HCT116 (cell line): Measurements from ENCODE around the gene PTPRO. TPM values are rescaled to one million over a fixed set of nuclear protein-coding genes. Genes with fewer than 3 reads are reported as not detected.

Experiments
- ATAC-seq: fragments of 200-7000 bp; cut with Tn5 transposase; 2 replicates; pipeline ENCODE4 v1.9.1; 2020; ENCODE audit warnings: mild to moderate bottlenecking, moderate library complexity
- BruUV-seq: library from RNA; stranded (reverse); fragments of 400-500 nt; replicated peaks from 2 replicates; lab custom pipeline; 2021; lab: Mats Ljungman, UMichigan
- CTCF ChIA-PET: fragments of 300-600 bp; sonication (Branson Sonifier 250); formaldehyde crosslinking; loops from one replicate; lab custom pipeline; 2021; ENCODE audit warnings: antibody characterized with exemption; lab: Charles Lee
- POLR2A ChIA-PET: fragments of 300-600, 350-600 bp; sonication (Branson Sonifier 250); formaldehyde crosslinking; loops from one replicate; lab custom pipeline; 2021; ENCODE audit warnings: antibody characterized with exemption; lab: Charles Lee
- RAD21 ChIA-PET, 2 experiments: fragments of 300-600 bp; sonication (Branson Sonifier 250); formaldehyde crosslinking; loops; one replicate each; lab custom pipeline; 2023; ENCODE audit warnings: low total read pairs in 2 of 2; ENCODE audit not compliant: uncharacterized antibody in 2 of 2, unreplicated experiment in 2 of 2, low non-redundant PET in 1 of 2; lab: Charles Lee
- DNase-seq: peaks from one replicate; pipeline ENCODE4 v3.0.0-alpha.2; 2010; ENCODE audit warnings: low read depth, low spot score
- H2AFZ ChIP-seq: fragments of 200-600 bp; shearing (Covaris generic), sonication (generic); 2 replicates; pipeline ENCODE4 v1.6.1; 2017; ENCODE audit warnings: low read depth, mixed run types, mixed read lengths, antibody characterized with exemption, low read length; ENCODE audit not compliant: poor library complexity, severe bottlenecking
- H3K27ac ChIP-seq: 2 replicates; pipeline ENCODE4 v1.5.1; 2012; ENCODE audit warnings: low read depth, low read length
- H3K27me3 ChIP-seq: fragments of 200-600 bp; sonication (generic); 2 replicates; pipeline ENCODE4 v1.6.1; 2016; ENCODE audit warnings: mixed run types, low read length, mixed read lengths; ENCODE audit not compliant: insufficient read depth
- H3K36me3 ChIP-seq, 2 experiments: fragments of 200-500 bp in 1 of 2; fragments of 200-600 bp in 1 of 2; sonication (Bioruptor generic) in 1 of 2; sonication (generic) in 1 of 2; 2 replicates each; pipeline versions ENCODE4 v1.5.1 to v1.6.1; 2014 to 2016; ENCODE audit warnings: low read length in 2 of 2, inconsistent platforms in 1 of 2, mixed read lengths in 1 of 2, mixed run types in 1 of 2; ENCODE audit not compliant: insufficient read depth in 2 of 2, control insufficient read depth in 1 of 2
- H3K4me1 ChIP-seq, 2 experiments: fragments of 200-600 bp in 1 of 2; sonication (generic) in 1 of 2; 2 replicates each; pipeline versions ENCODE4 v1.5.1 to v1.6.1; 2012 to 2017; ENCODE audit warnings: low read length in 2 of 2, inconsistent platforms in 1 of 2, mild to moderate bottlenecking in 1 of 2, mixed read lengths in 1 of 2, mixed run types in 1 of 2, moderate library complexity in 1 of 2; ENCODE audit not compliant: insufficient read depth in 2 of 2, control insufficient read depth in 1 of 2
- H3K4me2 ChIP-seq: fragments of 200-600 bp; sonication (generic); 2 replicates; pipeline ENCODE4 v1.6.1; 2017; ENCODE audit warnings: mixed run types, low read length, mixed read lengths
- H3K4me3 ChIP-seq, 2 experiments: fragments of 200-600 bp in 1 of 2; sonication (generic) in 1 of 2; replicated peaks in 1 of 2; 2 replicates each; pipeline ENCODE4 v1.5.1; 2011 to 2016; ENCODE audit warnings: low read length in 2 of 2, control low read depth in 1 of 2, low read depth in 1 of 2, mild to moderate bottlenecking in 1 of 2, mixed read lengths in 1 of 2, mixed run types in 1 of 2
- H3K79me2 ChIP-seq: fragments of 200-600 bp; sonication (generic); 2 replicates; pipeline ENCODE4 v1.6.1; 2017; ENCODE audit warnings: mild to moderate bottlenecking, mixed run types, low read length, moderate library complexity, mixed read lengths; ENCODE audit not compliant: insufficient read depth
- H3K9ac ChIP-seq: fragments of 200-600 bp; sonication (generic); 2 replicates; pipeline ENCODE4 v1.6.1; 2016; ENCODE audit warnings: low read length, mixed read lengths
- H3K9me2 ChIP-seq: fragments of 200-600 bp; sonication (generic), shearing (Covaris generic); 2 replicates; pipeline ENCODE4 v1.6.1; 2017; ENCODE audit warnings: mixed run types, mild to moderate bottlenecking, moderate library complexity; ENCODE audit not compliant: insufficient read depth
- H3K9me3 ChIP-seq, 2 experiments: fragments of 200-500 bp in 1 of 2; fragments of 200-600 bp in 1 of 2; sonication (Bioruptor generic) in 1 of 2; sonication (generic) in 1 of 2; 2 replicates each; pipeline ENCODE4 v1.6.1; 2014 to 2017; ENCODE audit warnings: low read length in 2 of 2, mixed read lengths in 2 of 2, inconsistent platforms in 1 of 2, low read depth in 1 of 2, mild to moderate bottlenecking in 1 of 2, mixed run types in 1 of 2, moderate library complexity in 1 of 2; ENCODE audit not compliant: control insufficient read depth in 1 of 2, insufficient read depth in 1 of 2
- H4K20me1 ChIP-seq: fragments of 200-600 bp; sonication (generic), shearing (Covaris generic); 2 replicates; pipeline ENCODE4 v1.6.1; 2017; ENCODE audit warnings: mixed run types, mild to moderate bottlenecking, moderate library complexity; ENCODE audit not compliant: insufficient read depth
- CEBPB ChIP-seq: IDR thresholded peaks from 2 replicates; pipeline ENCODE4 v1.6.1; 2012; ENCODE audit warnings: low read depth
- EZH2 ChIP-seq: fragments of 200-600 bp; sonication (generic); IDR thresholded peaks from 2 replicates; pipeline ENCODE4 v1.6.1; 2017; ENCODE audit warnings: antibody characterized with exemption, mixed run types
- EZH2phosphoT487 ChIP-seq: fragments of 200-600 bp; IDR thresholded peaks from 2 replicates; pipeline ENCODE4 v1.6.1; 2018; ENCODE audit warnings: antibody characterized with exemption, borderline replicate concordance
- POLR2AphosphoS5 ChIP-seq: IDR thresholded peaks from 2 replicates; pipeline ENCODE4 v1.6.1; 2011; ENCODE audit warnings: mild to moderate bottlenecking, low read depth, low read length, moderate library complexity
- SIN3A ChIP-seq: IDR thresholded peaks from 2 replicates; pipeline ENCODE4 v1.6.1; 2012; ENCODE audit warnings: low read depth
- SP1 ChIP-seq: IDR thresholded peaks from 2 replicates; pipeline ENCODE4 v1.6.1; 2012; ENCODE audit warnings: low read depth
- YY1 ChIP-seq: IDR thresholded peaks from 2 replicates; pipeline ENCODE4 v1.6.1; 2011; ENCODE audit warnings: low read length, low read depth, moderate library complexity, mild to moderate bottlenecking; ENCODE audit not compliant: insufficient replicate concordance; ENCODE audit errors: extremely low read depth
- ZFX ChIP-seq: fragments of 450-650 bp; IDR thresholded peaks from 2 replicates; pipeline ENCODE4 v1.6.1; 2017
- ZNF274 ChIP-seq: fragments of 200-500 bp; sonication (Bioruptor generic); IDR thresholded peaks from 2 replicates; pipeline ENCODE4 v1.6.1; 2014; ENCODE audit warnings: mild to moderate bottlenecking, low read depth, low read length, inconsistent platforms
- intact Hi-C: fragments of 100-400 bp; cut with micrococcal nuclease; formaldehyde crosslinking; loops from 2 replicates; pipeline ENCODE4 v1.10.0; 2022
- total RNA-seq: library from RNA; stranded (reverse); gene quantifications from one replicate; pipeline ENCODE4 v1.2.1, GENCODE V29; 2021; ENCODE audit not compliant: unreplicated experiment
- TF ChIP-seq, protein P1 (sequence below): IDR thresholded peaks from 2 replicates; pipeline ENCODE4 v1.6.1; 2011; ENCODE audit warnings: mild to moderate bottlenecking, low read length, moderate library complexity; ENCODE audit not compliant: insufficient replicate concordance; ENCODE audit errors: extremely low read depth
- TF ChIP-seq, protein P2 (sequence below): IDR thresholded peaks from 2 replicates; pipeline ENCODE4 v1.6.1; 2012

PTPRO gene
- total RNA-seq, 1 experiment from 2014 or later = not detected

DNA sequence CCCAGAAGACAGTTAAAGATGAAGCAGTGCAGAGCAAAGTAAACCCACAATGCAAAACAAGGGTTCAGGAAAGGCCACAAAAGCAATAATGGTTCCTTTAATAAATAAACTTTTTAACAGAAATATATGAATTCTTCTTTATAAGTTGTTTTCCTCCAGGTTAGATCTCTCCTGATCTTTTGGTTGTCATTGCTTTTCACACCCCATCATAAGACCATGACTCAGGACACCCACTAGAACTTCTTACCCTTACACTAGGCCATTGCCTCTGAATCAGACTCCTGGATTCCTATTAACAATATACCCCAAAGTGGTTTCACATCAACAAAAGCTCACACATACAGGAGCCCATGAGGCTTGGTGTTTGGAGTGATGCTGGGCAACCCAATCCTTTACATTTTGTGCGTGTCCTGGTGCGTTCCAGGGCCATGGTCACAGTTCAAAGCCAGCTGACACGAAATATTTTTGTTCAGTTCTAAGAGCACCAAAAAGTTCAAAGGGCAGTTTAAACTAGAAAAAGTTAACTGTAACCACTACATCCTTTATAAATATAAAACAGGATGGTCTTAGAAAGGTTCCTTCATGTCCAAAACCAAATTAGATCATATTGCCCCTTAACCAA, 279.9 kb downstream of the PTPRO start:
- intact Hi-C loops = no loop called here
- ATAC-seq = no peak
- Histone ChIP-seq H3K79me2 (no peaks in the 10 kb centered on the region), H3K27ac (no peak overlapping the region), H3K9ac (no peak overlapping the region), H3K4me3 (no peak overlapping the region), H3K9me3 (no peaks in the 10 kb centered on the region), H3K4me2 (no peak overlapping the region), H3K4me1 (peaks cover 3 to 14% of the 10 kb centered on the region in 2 experiments; a peak in 3 of 4 replicates), H3K9me2 (no peaks in the 10 kb centered on the region), H4K20me1 (no peaks in the 10 kb centered on the region), H3K36me3 (no peaks in the 10 kb centered on the region), H2AFZ (no peak overlapping the region), H3K27me3 (no peaks in the 10 kb centered on the region)
- ChIA-PET CTCF (no interaction called here), POLR2A (no interaction called here), RAD21 (no interaction called here)
- TF ChIP-seq, protein P1, sequence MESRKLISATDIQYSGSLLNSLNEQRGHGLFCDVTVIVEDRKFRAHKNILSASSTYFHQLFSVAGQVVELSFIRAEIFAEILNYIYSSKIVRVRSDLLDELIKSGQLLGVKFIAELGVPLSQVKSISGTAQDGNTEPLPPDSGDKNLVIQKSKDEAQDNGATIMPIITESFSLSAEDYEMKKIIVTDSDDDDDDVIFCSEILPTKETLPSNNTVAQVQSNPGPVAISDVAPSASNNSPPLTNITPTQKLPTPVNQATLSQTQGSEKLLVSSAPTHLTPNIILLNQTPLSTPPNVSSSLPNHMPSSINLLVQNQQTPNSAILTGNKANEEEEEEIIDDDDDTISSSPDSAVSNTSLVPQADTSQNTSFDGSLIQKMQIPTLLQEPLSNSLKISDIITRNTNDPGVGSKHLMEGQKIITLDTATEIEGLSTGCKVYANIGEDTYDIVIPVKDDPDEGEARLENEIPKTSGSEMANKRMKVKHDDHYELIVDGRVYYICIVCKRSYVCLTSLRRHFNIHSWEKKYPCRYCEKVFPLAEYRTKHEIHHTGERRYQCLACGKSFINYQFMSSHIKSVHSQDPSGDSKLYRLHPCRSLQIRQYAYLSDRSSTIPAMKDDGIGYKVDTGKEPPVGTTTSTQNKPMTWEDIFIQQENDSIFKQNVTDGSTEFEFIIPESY = no peak
- TF ChIP-seq EZH2phosphoT487 = no peak
- no peak for TF ChIP-seq EZH2
- TF ChIP-seq, protein P2, sequence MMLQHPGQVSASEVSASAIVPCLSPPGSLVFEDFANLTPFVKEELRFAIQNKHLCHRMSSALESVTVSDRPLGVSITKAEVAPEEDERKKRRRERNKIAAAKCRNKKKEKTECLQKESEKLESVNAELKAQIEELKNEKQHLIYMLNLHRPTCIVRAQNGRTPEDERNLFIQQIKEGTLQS = no peak
- no peak for TF ChIP-seq ZFX
- TF ChIP-seq SP1 = no peak
- TF ChIP-seq CEBPB = no peak
- no peak for TF ChIP-seq YY1
- TF ChIP-seq SIN3A = no peak
- no peak for TF ChIP-seq POLR2AphosphoS5
- TF ChIP-seq ZNF274 = no peak
- DNase-seq = no peak
- BruUV-seq = no TSS peak
